IMR-90 (cell line): ENCODE results near the gene SLC12A8. TPM values are rescaled to one million over a fixed set of nuclear protein-coding genes. Genes with fewer than 3 reads are reported as not detected.

Experiments used
- ATAC-seq: fragments of 200-7000 bp; cut with Tn5 transposase; 2 replicates; pipeline ENCODE4 v1.9.1; 2020; ENCODE audit warnings: low read depth, mild to moderate bottlenecking, moderate library complexity
- BruUV-seq: library from RNA; stranded (reverse); fragments of 400-500 nt; replicated peaks from 2 replicates; lab custom pipeline; 2021; lab: Mats Ljungman, UMichigan
- CTCF ChIA-PET: fragments of 300-600 bp; formaldehyde crosslinking; extraction: SDS; loops from one replicate; lab custom pipeline; 2021; ENCODE audit warnings: antibody characterized with exemption; lab: Yijun Ruan, JAX
- POLR2A ChIA-PET: fragments of 300-600 bp; sonication (Branson Sonifier 250); formaldehyde crosslinking; loops from one replicate; lab custom pipeline; 2022; ENCODE audit warnings: antibody characterized with exemption; ENCODE audit not compliant: unreplicated experiment; lab: Charles Lee
- DNase-seq: peaks from one replicate; pipeline ENCODE4 v3.0.0; 2013
- H2AFZ ChIP-seq: replicated peaks from 2 replicates; pipeline ENCODE3; 2013; ENCODE audit warnings: low read length, mild to moderate bottlenecking; ENCODE audit not compliant: poor library complexity
- H2AK5ac ChIP-seq: 2 replicates; pipeline ENCODE4 v1.6.1; 2013; ENCODE audit warnings: low read depth, low read length, inconsistent platforms
- H2AK9ac ChIP-seq: replicated peaks from 2 replicates; pipeline ENCODE3; 2013; ENCODE audit warnings: mild to moderate bottlenecking, low read depth, low read length, moderate library complexity; ENCODE audit not compliant: poor library complexity
- H2BK120ac ChIP-seq: 2 replicates; pipeline ENCODE4 v1.6.1; 2013; ENCODE audit warnings: low read depth, low read length, inconsistent platforms
- H2BK15ac ChIP-seq: 3 replicates; pipeline ENCODE4 v1.6.1; 2013; ENCODE audit warnings: low read depth, low read length, inconsistent platforms
- H2BK20ac ChIP-seq: 2 replicates; pipeline ENCODE4 v1.6.1; 2013; ENCODE audit warnings: low read depth, mild to moderate bottlenecking, inconsistent platforms, low read length, moderate library complexity
- H2BK5ac ChIP-seq: 2 replicates; pipeline ENCODE4 v1.6.1; 2013; ENCODE audit warnings: mild to moderate bottlenecking, low read depth, low read length, inconsistent platforms; ENCODE audit not compliant: poor library complexity, severe bottlenecking
- H3K14ac ChIP-seq: replicated peaks from 2 replicates; pipeline ENCODE4 v1.6.1; 2013; ENCODE audit warnings: low read depth, low read length, inconsistent platforms
- H3K18ac ChIP-seq: 2 replicates; pipeline ENCODE4 v1.6.1; 2013; ENCODE audit warnings: low read depth, low read length, control low read depth
- H3K23ac ChIP-seq: 2 replicates; pipeline ENCODE4 v1.6.1; 2013; ENCODE audit warnings: low read depth, low read length, inconsistent platforms
- H3K27ac ChIP-seq: 2 replicates; pipeline ENCODE4 v1.5.1; 2013; ENCODE audit warnings: mild to moderate bottlenecking, control low read depth, low read length; ENCODE audit not compliant: insufficient read depth
- H3K27me3 ChIP-seq: 2 replicates; pipeline ENCODE4 v1.6.1; 2013; ENCODE audit warnings: low read length; ENCODE audit not compliant: control insufficient read depth, insufficient read depth
- H3K36me3 ChIP-seq: 2 replicates; pipeline ENCODE4 v1.6.1; 2013; ENCODE audit warnings: low read length, mixed read lengths; ENCODE audit not compliant: control insufficient read depth, insufficient read depth
- H3K4ac ChIP-seq: 2 replicates; pipeline ENCODE4 v1.6.1; 2013; ENCODE audit warnings: low read depth, low read length, inconsistent platforms
- H3K4me1 ChIP-seq: 2 replicates; pipeline ENCODE4 v1.6.1; 2013; ENCODE audit warnings: low read length, mixed read lengths; ENCODE audit not compliant: control insufficient read depth, insufficient read depth
- H3K4me2 ChIP-seq: 2 replicates; pipeline ENCODE4 v1.6.1; 2013; ENCODE audit warnings: low read depth, mild to moderate bottlenecking, control low read depth, low read length, moderate library complexity
- H3K4me3 ChIP-seq: 2 replicates; pipeline ENCODE4 v1.5.1; 2013; ENCODE audit warnings: low read depth, mild to moderate bottlenecking, control low read depth, low read length, moderate library complexity; ENCODE audit not compliant: insufficient read depth
- H3K56ac ChIP-seq: 2 replicates; pipeline ENCODE4 v1.6.1; 2013; ENCODE audit warnings: low read length, inconsistent platforms; ENCODE audit not compliant: insufficient read depth; ENCODE audit errors: extremely low read depth
- H3K79me1 ChIP-seq, 2 experiments: 2 replicates each; pipeline ENCODE4 v1.6.1; 2013; ENCODE audit warnings: low read length in 2 of 2, inconsistent platforms in 1 of 2, low read depth in 1 of 2
- H3K9ac ChIP-seq: 2 replicates; pipeline ENCODE4 v1.6.1; 2013; ENCODE audit warnings: low read depth, low read length, control low read depth
- H3K9me1 ChIP-seq: 2 replicates; pipeline ENCODE4 v1.6.1; 2013; ENCODE audit warnings: low read length, inconsistent platforms; ENCODE audit not compliant: insufficient read depth
- H3K9me3 ChIP-seq: 2 replicates; pipeline ENCODE4 v1.6.1; 2013; ENCODE audit warnings: low read length; ENCODE audit not compliant: control insufficient read depth, insufficient read depth
- H4K20me1 ChIP-seq: 2 replicates; pipeline ENCODE4 v1.6.1; 2013; ENCODE audit warnings: low read length, inconsistent platforms; ENCODE audit not compliant: insufficient read depth
- H4K5ac ChIP-seq: 2 replicates; pipeline ENCODE4 v1.6.1; 2013; ENCODE audit warnings: mild to moderate bottlenecking, low read depth, low read length, control low read depth
- H4K8ac ChIP-seq, 2 experiments: 2 replicates each; pipeline ENCODE4 v1.6.1; 2013; ENCODE audit warnings: low read depth in 2 of 2, low read length in 2 of 2, control low read depth in 1 of 2, inconsistent platforms in 1 of 2
- H4K91ac ChIP-seq: 2 replicates; pipeline ENCODE4 v1.6.1; 2013; ENCODE audit warnings: low read depth, low read length, inconsistent platforms; ENCODE audit not compliant: insufficient read depth
- CEBPB ChIP-seq: IDR thresholded peaks from 2 replicates; pipeline ENCODE4 v1.6.1; 2012; ENCODE audit warnings: low read depth, low read length, improper control_type of control experiment
- MAFK ChIP-seq: IDR thresholded peaks from 2 replicates; pipeline ENCODE4 v1.6.1; 2012; ENCODE audit warnings: low read depth, low read length, improper control_type of control experiment
- POLR2A ChIP-seq: IDR thresholded peaks from 2 replicates; pipeline ENCODE4 v1.6.1; 2012; ENCODE audit warnings: mild to moderate bottlenecking, low read depth, low read length
- RCOR1 ChIP-seq: IDR thresholded peaks from 2 replicates; pipeline ENCODE4 v1.6.1; 2012; ENCODE audit warnings: mild to moderate bottlenecking, low read length, improper control_type of control experiment; ENCODE audit not compliant: insufficient replicate concordance
- WGBS, 2 experiments: methylation state at CpG; one replicate each; pipeline versions ENCODE4 v1.1.5 to v1.1.7; 2013; ENCODE audit warnings: missing lambda C conversion rate in 2 of 2; ENCODE audit not compliant: insufficient read length in 1 of 2; ENCODE audit errors: extremely low coverage in 2 of 2; 5-methylcytosine and 5-hydroxymethylcytosine counted together
- dilution Hi-C: fragments of 300-500 bp; cut with HindIII; formaldehyde crosslinking; loops from one replicate; pipeline ENCODE4 v1.14.3; 2018; ENCODE audit warnings: low sequenced_read_pairs; ENCODE audit not compliant: unreplicated experiment
- in situ Hi-C: fragments of 300-500 bp; cut with MboI; formaldehyde crosslinking; loops from 3 replicates; pipeline ENCODE4 v1.14.3; 2019; ENCODE audit warnings: low sequenced_read_pairs, inconsistent platforms, mixed read lengths
- intact Hi-C: fragments of 100-400 bp; cut with micrococcal nuclease; formaldehyde crosslinking; loops from 2 replicates; pipeline ENCODE4 v1.10.0; 2022
- polyA plus RNA-seq, 3 experiments: library from polyadenylated mRNA; depleted of rRNA; stranded (reverse); fragments of >200 nt; gene quantifications; 2 replicates each; pipeline ENCODE4 v1.2.3, GENCODE V29; 2012; ENCODE audit warnings: low replicate concordance in 1 of 3
- total RNA-seq: library from RNA; depleted of rRNA; stranded (reverse); fragments of >200 nt; gene quantifications from 2 replicates; pipeline ENCODE4 v1.2.3, GENCODE V29; 2012

Gene SLC12A8
- total and polyA plus RNA-seq, 2 of the 4 experiments (the other 2 are of a cell fraction): 2.2 to 4.3 TPM

DNA sequence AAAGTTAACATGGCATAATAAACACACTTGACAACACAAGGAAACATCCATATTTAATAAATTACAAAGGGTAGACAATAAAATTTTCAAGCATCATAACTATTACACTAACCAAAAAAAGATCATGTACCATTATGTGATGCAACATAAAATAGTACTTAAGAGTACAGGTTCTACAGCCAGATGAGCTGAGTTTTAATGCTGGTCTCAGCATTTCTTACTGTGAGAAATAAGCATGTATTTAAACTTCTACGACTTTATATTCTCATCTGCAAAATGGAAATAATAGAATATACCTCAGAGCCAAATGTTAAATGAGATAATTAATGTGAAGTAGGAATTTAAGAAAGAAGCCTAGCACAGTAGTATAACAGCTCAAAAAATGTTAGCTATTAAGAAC is 33.7 kb upstream of the SLC12A8 start:
- CTCF ChIA-PET: interaction anchor here (1.6 kb wide), 1 partner anchor 9 kb away, joined by 4 read pairs; no protein-coding TSS in a partner anchor
- in situ Hi-C loops: no loop called here
- H2AK5ac ChIP-seq: no peak overlapping the region

More for the DNA sequence above, 33.7 kb upstream of the SLC12A8 start:
- WGBS, 2 experiments: no CpG with 5 or more reads among the region's 1 CpG
- Histone ChIP-seq H2BK15ac (no peak overlapping the region), H4K20me1 (peaks cover 3% of the 10 kb centered on the region; the same call in 1 of the 2 replicates), H4K91ac (no peak overlapping the region), H3K27me3 (no peaks in the 10 kb centered on the region), H3K56ac (no peak overlapping the region), H3K4ac (no peak overlapping the region), H2BK20ac (no peak overlapping the region), H4K5ac (no peak overlapping the region), H3K4me1 (no peaks in the 10 kb centered on the region), H2AK9ac (no peak overlapping the region), H3K4me2 (no peak overlapping the region), H4K8ac (no peak overlapping the region), H3K9me1 (no peaks in the 10 kb centered on the region; the same call in 1 of the 2 replicates), H2BK120ac (no peak overlapping the region), H3K36me3 (0 out of 2 replicates have a peak, but pooled peaks cover 1% of the 10 kb centered on the region), H2BK5ac (no peak overlapping the region), H3K14ac (no peak overlapping the region), H3K9ac (no peak overlapping the region), H3K4me3 (no peak overlapping the region), H3K9me3 (no peaks in the 10 kb centered on the region), H3K23ac (no peak overlapping the region), H2AFZ (no peak overlapping the region), H3K79me1 (peaks cover 4 to 15% of the 10 kb centered on the region in 2 experiments), H3K27ac (no peak overlapping the region), H3K18ac (no peak overlapping the region)
- intact Hi-C loops (loop anchor here (5.0 kb wide), 1 partner anchor 36 kb away; no protein-coding TSS in a partner anchor), dilution Hi-C loops (no loop called here)
- DNase-seq (no peak), ATAC-seq (no peak)
- TF ChIP-seq RCOR1: no peak
- no peak for TF ChIP-seq POLR2A
- peak; percentile 86 for TF ChIP-seq MAFK
- no peak for TF ChIP-seq CEBPB
- POLR2A ChIA-PET: no interaction called here
- no TSS peak for BruUV-seq
